ENCODE results near the gene CFAP74.

- TF ChIP-seq POLR2A (IDR thresholded peaks at IDR 0.05; ENCODE audit: low read depth, low read length) (no peak), TAF1 (IDR thresholded peaks at IDR 0.05; ENCODE audit: borderline replicate concordance, low read depth, low read length) (no peak), POLR2AphosphoS5 (IDR thresholded peaks at IDR 0.05; ENCODE audit: low read depth, low read length) (no peak)
These were observed 37.4 kb downstream of the CFAP74 start for GRCh38 chr1:1966071-1966740.

All from GM12892 (cell line).